Panc1 (cell line): Measurements from ENCODE around the gene ARHGAP33. TPM values are rescaled to one million over a fixed set of nuclear protein-coding genes. Genes with fewer than 3 reads are reported as not detected.

Experiments used
- ATAC-seq: fragments of 200-7000 bp; cut with Tn5 transposase; 2 replicates; pipeline ENCODE4 v1.9.1; 2020; ENCODE audit warnings: mild to moderate bottlenecking, moderate library complexity
- BruUV-seq: library from RNA; stranded (reverse); fragments of 400-500 nt; replicated peaks from 2 replicates; lab custom pipeline; 2021; lab: Mats Ljungman, UMichigan
- CTCF ChIA-PET: fragments of 300-600 bp; sonication (Branson Sonifier 250); formaldehyde crosslinking; loops from one replicate; lab custom pipeline; 2022; ENCODE audit warnings: antibody characterized with exemption; lab: Charles Lee
- POLR2A ChIA-PET: fragments of 300-600 bp; sonication (Branson Sonifier 250); formaldehyde crosslinking; loops from one replicate; lab custom pipeline; 2022; ENCODE audit warnings: antibody characterized with exemption; lab: Charles Lee
- DNase-seq: peaks from one replicate; pipeline ENCODE4 v3.0.0-alpha.2; 2010; ENCODE audit warnings: low read depth, low spot score
- H3K27ac ChIP-seq: 2 replicates; pipeline ENCODE4 v1.5.1; 2011; ENCODE audit warnings: mild to moderate bottlenecking, low read length, inconsistent platforms
- H3K27me3 ChIP-seq: fragments of 200-500 bp; sonication (Bioruptor generic); 2 replicates; pipeline ENCODE4 v1.6.0; 2014; ENCODE audit warnings: low read length, inconsistent platforms; ENCODE audit not compliant: control insufficient read depth, insufficient read depth
- H3K36me3 ChIP-seq: fragments of 200-500 bp; sonication (Bioruptor generic); 2 replicates; pipeline ENCODE4 v1.5.1; 2014; ENCODE audit warnings: inconsistent platforms, mild to moderate bottlenecking, low read length, moderate library complexity; ENCODE audit not compliant: control insufficient read depth, insufficient read depth
- H3K4me1 ChIP-seq: 2 replicates; pipeline ENCODE4 v1.5.1; 2011; ENCODE audit warnings: inconsistent platforms, mild to moderate bottlenecking, low read length, moderate library complexity; ENCODE audit not compliant: control insufficient read depth, insufficient read depth
- H3K4me3 ChIP-seq, 2 experiments: 2 replicates each; pipeline ENCODE4 v1.5.1; 2011 to 2012; ENCODE audit warnings: low read depth in 2 of 2, low read length in 2 of 2, mild to moderate bottlenecking in 2 of 2, inconsistent platforms in 1 of 2, moderate library complexity in 1 of 2
- H3K9me3 ChIP-seq: fragments of 200-500 bp; sonication (Bioruptor generic); 2 replicates; pipeline ENCODE4 v1.5.1; 2014; ENCODE audit warnings: low read depth, mild to moderate bottlenecking, inconsistent platforms, low read length, moderate library complexity; ENCODE audit not compliant: control insufficient read depth, insufficient read depth
- CTCF ChIP-seq: fragments of 450-650 bp; IDR thresholded peaks from 2 replicates; pipeline ENCODE4 v1.5.1; 2017; ENCODE audit warnings: mild to moderate bottlenecking
- POLR2AphosphoS5 ChIP-seq: IDR thresholded peaks from 2 replicates; pipeline ENCODE4 v1.6.1; 2012; ENCODE audit warnings: mild to moderate bottlenecking, low read depth, low read length, moderate library complexity
- REST ChIP-seq, 2 experiments: IDR thresholded peaks; 2 replicates each; pipeline ENCODE4 v1.6.1; 2011 to 2012; ENCODE audit warnings: low read depth in 2 of 2, control low read depth in 1 of 2, low read length in 1 of 2, mild to moderate bottlenecking in 1 of 2, moderate library complexity in 1 of 2; ENCODE audit not compliant: insufficient read depth in 1 of 2
- SIN3A ChIP-seq: IDR thresholded peaks from 2 replicates; pipeline ENCODE4 v1.6.1; 2012; ENCODE audit warnings: low read depth, mild to moderate bottlenecking, low read length, moderate library complexity, borderline replicate concordance; ENCODE audit not compliant: insufficient read depth
- TCF7L2 ChIP-seq: IDR thresholded peaks from 2 replicates; pipeline ENCODE4 v1.6.1; 2011; ENCODE audit warnings: mild to moderate bottlenecking, low read depth, low read length, inconsistent platforms
- in situ Hi-C: cut with HindIII; loops from 2 replicates; pipeline ENCODE4 v1.10.0; 2016; ENCODE audit warnings: low sequenced_read_pairs, low pct_unique_long_range_greater_than_20kb
- intact Hi-C: fragments of 100-400 bp; cut with micrococcal nuclease; formaldehyde crosslinking; loops from one replicate; pipeline ENCODE4 v1.10.0; 2022; ENCODE audit not compliant: unreplicated experiment
- total RNA-seq: library from RNA; stranded (reverse); gene quantifications from one replicate; pipeline ENCODE4 v1.2.1, GENCODE V29; 2021; ENCODE audit not compliant: unreplicated experiment

Gene ARHGAP33
- total RNA-seq, 1 experiment from 2014 or later, result 35.8 TPM

GRCh38 chr19:35792312-35792711 is 16.9 kb downstream of the ARHGAP33 start:
- H3K4me3 ChIP-seq, result no peak overlapping the region
- POLR2A ChIA-PET, result no interaction called here
- no peaks in the 10 kb centered on the region for H3K27me3 ChIP-seq
- in situ Hi-C loops, result no loop called here
- no peaks in the 10 kb centered on the region for H3K9me3 ChIP-seq
- ATAC-seq (no peak), DNase-seq (no peak)
- intact Hi-C loops, result no loop called here
- TF ChIP-seq POLR2AphosphoS5 (no peak), REST (IDR thresholded peaks at IDR 0.05; ENCODE audit: insufficient read depth in 1 of 2, low read depth in 2 of 2, low read length in 1 of 2) (no peak), TCF7L2 (no peak), SIN3A (no peak), CTCF (no peak)
- no peaks in the 10 kb centered on the region; the same call in 1 of the 2 replicates for H3K4me1 ChIP-seq
- CTCF ChIA-PET, result no interaction called here
- no TSS peak for BruUV-seq
- H3K36me3 ChIP-seq, result no peaks in the 10 kb centered on the region
- no peak overlapping the region for H3K27ac ChIP-seq

GRCh38 chr19:35792888-35793287 is 17.5 kb downstream of the ARHGAP33 start:
- Histone ChIP-seq H3K27me3 (no peaks in the 10 kb centered on the region), H3K36me3 (no peaks in the 10 kb centered on the region), H3K4me3 (no peak overlapping the region), H3K27ac (no peak overlapping the region), H3K4me1 (no peaks in the 10 kb centered on the region; the same call in 1 of the 2 replicates), H3K9me3 (no peaks in the 10 kb centered on the region)
- POLR2A ChIA-PET, result no interaction called here
- BruUV-seq, result no TSS peak
- DNase-seq (no peak), ATAC-seq (no peak)
- TF ChIP-seq REST (IDR thresholded peaks at IDR 0.05; ENCODE audit: insufficient read depth in 1 of 2, low read depth in 2 of 2, low read length in 1 of 2) (no peak), POLR2AphosphoS5 (no peak), CTCF (no peak), SIN3A (no peak), TCF7L2 (no peak)
- intact Hi-C loops, result no loop called here
- CTCF ChIA-PET, result no interaction called here
- in situ Hi-C loops, result no loop called here
